MCF 10A (cell line): ENCODE results near the gene CCDC40. TPM values are rescaled to one million over a fixed set of nuclear protein-coding genes. Genes with fewer than 3 reads are reported as not detected.
"Not testable (repeated sequence)": the region's sequence is repeated elsewhere in the genome, so short reads cannot be mapped to it uniquely, and the experiment has no call there.

Experiments used
- BruUV-seq: library from RNA; stranded (reverse); fragments of 400-500 nt; replicated peaks from 2 replicates; lab custom pipeline; 2021; lab: Mats Ljungman, UMichigan
- CTCF ChIA-PET: fragments of 300-600 bp; sonication (Branson Sonifier 250); formaldehyde crosslinking; extraction: SDS; loops from one replicate; lab custom pipeline; 2021; ENCODE audit warnings: antibody characterized with exemption, inconsistent platforms; lab: Yijun Ruan, JAX
- POLR2A ChIA-PET: fragments of 300-600, 350-650 bp; sonication (Branson Sonifier 250); formaldehyde crosslinking; extraction: SDS; loops from one replicate; lab custom pipeline; 2020; ENCODE audit warnings: antibody characterized with exemption, inconsistent platforms; lab: Yijun Ruan, JAX
- DNase-seq: peaks from one replicate; pipeline ENCODE4 v3.0.0-alpha.2; 2018; ENCODE audit not compliant: unreplicated experiment
- H3K27ac Mint-ChIP-seq: one replicate; pipeline ENCODE4 v1.8.0; 2022; ENCODE audit warnings: mild to moderate bottlenecking, low read depth, mixed read lengths; ENCODE audit not compliant: unreplicated experiment
- H3K27me3 Mint-ChIP-seq: one replicate; pipeline ENCODE4 v1.8.0; 2022; ENCODE audit warnings: mixed read lengths; ENCODE audit not compliant: insufficient read depth, unreplicated experiment
- H3K36me3 Mint-ChIP-seq: one replicate; pipeline ENCODE4 v1.8.0; 2022; ENCODE audit warnings: mild to moderate bottlenecking, moderate library complexity, mixed read lengths; ENCODE audit not compliant: insufficient read depth, unreplicated experiment
- H3K4me1 Mint-ChIP-seq: one replicate; pipeline ENCODE4 v1.8.0; 2022; ENCODE audit warnings: mixed read lengths; ENCODE audit not compliant: insufficient read depth, unreplicated experiment
- H3K4me3 Mint-ChIP-seq: one replicate; pipeline ENCODE4 v1.8.0; 2022; ENCODE audit warnings: mild to moderate bottlenecking, moderate library complexity, mixed read lengths; ENCODE audit not compliant: unreplicated experiment
- H3K9me3 Mint-ChIP-seq: one replicate; pipeline ENCODE4 v1.8.0; 2022; ENCODE audit warnings: mixed read lengths; ENCODE audit not compliant: unreplicated experiment
- CTCF ChIP-seq: fragments of 200-600 bp; IDR thresholded peaks from one replicate; pipeline ENCODE4 v1.8.0; 2022; ENCODE audit warnings: antibody characterized with exemption, mild to moderate bottlenecking; ENCODE audit not compliant: unreplicated experiment
- intact Hi-C: fragments of 100-400 bp; cut with micrococcal nuclease; formaldehyde crosslinking; loops from 2 replicates; pipeline ENCODE4 v1.14.1; 2022
- total RNA-seq: library from RNA; stranded (reverse); gene quantifications from 2 replicates; pipeline ENCODE4 v1.2.3, GENCODE V29; 2022

CCDC40 gene
- total RNA-seq, 1 experiment from 2014 or later: 4.1 TPM

GRCh38 chr17:79992649-79993389 lies 43.6 kb upstream of the CCDC40 start:
- Mint-ChIP-seq H3K27me3 (no peaks in the 10 kb centered on the region), H3K4me1 (peaks cover 29% of the 10 kb centered on the region), H3K27ac (peak overlapping the region; percentile 81), H3K36me3 (peaks cover 4% of the 10 kb centered on the region), H3K4me3 (peak overlapping the region; percentile 49), H3K9me3 (no peaks in the 10 kb centered on the region)
- TF ChIP-seq CTCF: no peak
- no peak for DNase-seq
- intact Hi-C loops: loop anchor here (5.0 kb wide), 2 partner anchors 46 to 61 kb away; no protein-coding TSS in a partner anchor
- ChIA-PET CTCF (interaction anchor here (0.6 to 3.5 kb wide), 15 partner anchors 14 to 252 kb away, joined by 3 to 49 read pairs (median 4); no protein-coding TSS in a partner anchor), POLR2A (interaction anchor here (0.7 to 2.7 kb wide), 11 partner anchors 16 to 247 kb away, joined by 3 to 16 read pairs (median 7); no protein-coding TSS in a partner anchor)
- BruUV-seq: TSS peak; percentile 97

- peak; percentile 97 for DNase-seq
- intact Hi-C loops: loop anchor here (5.0 kb wide), 2 partner anchors 46 to 61 kb away; no protein-coding TSS in a partner anchor
- Mint-ChIP-seq H3K27ac (peak overlapping the region; percentile 81), H3K36me3 (peaks cover 8% of the 10 kb centered on the region), H3K9me3 (no peaks in the 10 kb centered on the region), H3K27me3 (no peaks in the 10 kb centered on the region), H3K4me1 (peaks cover 21% of the 10 kb centered on the region), H3K4me3 (peak overlapping the region; percentile 49)
- TF ChIP-seq CTCF: no peak
- BruUV-seq: TSS peak; percentile 93
- ChIA-PET CTCF (interaction anchor here (0.6 to 3.5 kb wide), 13 partner anchors 13 to 290 kb away, joined by 3 to 49 read pairs (median 5); no protein-coding TSS in a partner anchor), POLR2A (interaction anchor here (0.7 to 2.7 kb wide), 13 partner anchors 15 to 248 kb away, joined by 3 to 16 read pairs (median 7); partner anchors contain the start of gene CBX8)
Measured at GRCh38 chr17:79993390-79994227, 42.8 kb upstream of the CCDC40 start.

DNA sequence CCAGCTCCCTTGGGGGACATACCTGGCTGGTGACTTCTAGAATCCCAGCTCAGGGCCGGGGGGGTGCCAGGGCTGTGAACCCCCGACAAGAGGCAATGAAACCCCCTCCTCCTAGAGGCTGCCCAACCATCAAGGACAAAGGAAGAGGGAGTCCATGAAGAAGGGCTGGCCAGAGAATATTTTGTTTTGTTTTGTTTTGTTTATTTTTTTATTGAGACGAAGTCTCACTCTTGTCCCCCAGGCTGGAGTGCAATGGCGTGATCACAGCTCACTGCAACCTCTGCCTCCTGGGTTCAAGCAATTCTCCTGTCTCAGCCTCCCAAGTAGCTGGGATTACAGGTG lies 42.2 kb upstream of the CCDC40 start:
- not testable (repeated sequence) for BruUV-seq, H3K4me3 Mint-ChIP-seq, H3K27me3 Mint-ChIP-seq, DNase-seq, H3K9me3 Mint-ChIP-seq
- POLR2A ChIA-PET: interaction anchor here (1.0 to 2.7 kb wide), 10 partner anchors 14 to 248 kb away, joined by 4 to 16 read pairs (median 8); partner anchors contain the start of gene CBX8
- intact Hi-C loops: loop anchor here (5.0 kb wide), 2 partner anchors 47 to 62 kb away; no protein-coding TSS in a partner anchor
- CTCF ChIA-PET: interaction anchor here (0.6 to 3.5 kb wide), 10 partner anchors 12 to 248 kb away, joined by 3 to 49 read pairs (median 7); no protein-coding TSS in a partner anchor
- peak overlapping the region; percentile 81 for H3K27ac Mint-ChIP-seq
- peaks cover 11% of the 10 kb centered on the region for H3K36me3 Mint-ChIP-seq
- H3K4me1 Mint-ChIP-seq: peaks cover 21% of the 10 kb centered on the region

- intact Hi-C loops: loop anchor here (5.0 kb wide), 2 partner anchors 47 to 62 kb away; no protein-coding TSS in a partner anchor
- POLR2A ChIA-PET: interaction anchor here (1.4 to 2.7 kb wide), 3 partner anchors 34 to 158 kb away, joined by 4 to 15 read pairs (median 4); no protein-coding TSS in a partner anchor
Measured at GRCh38 chr17:79994602-79995001, 41.8 kb upstream of the CCDC40 start.

More at GRCh38 chr17:79994602-79995001, 41.8 kb upstream of the CCDC40 start:
- BruUV-seq: no TSS peak
- CTCF ChIA-PET: interaction anchor here (0.6 to 3.5 kb wide), 8 partner anchors 12 to 248 kb away, joined by 3 to 49 read pairs (median 8); no protein-coding TSS in a partner anchor
- no peaks in the 10 kb centered on the region for H3K9me3 Mint-ChIP-seq
- H3K27ac Mint-ChIP-seq: no peak overlapping the region
- no peaks in the 10 kb centered on the region for H3K27me3 Mint-ChIP-seq
- no peak for DNase-seq
- TF ChIP-seq CTCF: no peak
- peaks cover 21% of the 10 kb centered on the region for H3K4me1 Mint-ChIP-seq
- no peak overlapping the region for H3K4me3 Mint-ChIP-seq
- peaks cover 11% of the 10 kb centered on the region for H3K36me3 Mint-ChIP-seq
